ENCODE measurements around the gene CYTH4. TPM values are rescaled to one million over a fixed set of nuclear protein-coding genes. Genes with fewer than 3 reads are reported as not detected.

Gene CYTH4
- total RNA-seq, 1 experiment from 2014 or later: 3.8 TPM

- ATAC-seq: peak; percentile 67
- CTCF ChIA-PET: interaction anchor here (1.0 to 1.1 kb wide), 2 partner anchors 14 to 168 kb away, joined by 3 read pairs; no protein-coding TSS in a partner anchor
Observed at GRCh38 chr22:37303821-37304274, 21.5 kb downstream of the CYTH4 start.

GRCh38 chr22:37304595-37305343 lies 22.5 kb downstream of the CYTH4 start:
- no peaks in the 10 kb centered on the region for H4K20me1 ChIP-seq (ENCODE audit: insufficient read depth)
- peak overlapping the region; percentile 70 for H3K4me2 ChIP-seq (ENCODE audit: low read length)
- no peaks in the 10 kb centered on the region for H3K79me2 ChIP-seq (ENCODE audit: insufficient read depth, low read length)
- no peaks in the 10 kb centered on the region for H3K9me2 ChIP-seq (ENCODE audit: insufficient read depth)
- no peaks in the 10 kb centered on the region for H3K27me3 ChIP-seq (ENCODE audit: insufficient read depth, low read length)
- H3K9me3 ChIP-seq (ENCODE audit: control insufficient read depth in 1 of 2, insufficient read depth in 1 of 2, low read depth in 1 of 2, low read length in 2 of 2): no peaks in the 10 kb centered on the region
- ChIA-PET RAD21 (ENCODE audit: low non-redundant PET in 1 of 2, low total read pairs in 2 of 2, uncharacterized antibody in 2 of 2, unreplicated experiment in 2 of 2) (interaction anchor here in 1 of 2 experiments (2.0 kb wide), 1 partner anchor 13 kb away, joined by 5 read pairs; no protein-coding TSS in a partner anchor), POLR2A (no interaction called here), CTCF (interaction anchor here (0.9 to 1.6 kb wide), 4 partner anchors 12 to 167 kb away, joined by 3 read pairs; no protein-coding TSS in a partner anchor)
- H2AFZ ChIP-seq (ENCODE audit: low read depth, low read length, poor library complexity, severe bottlenecking): no peak overlapping the region
- no TSS peak for BruUV-seq (replicated peaks)
- no peak for DNase-seq (ENCODE audit: low read depth, low spot score)
- H3K4me3 ChIP-seq (replicated peaks in 1 of 2; ENCODE audit: low read depth in 1 of 2, low read length in 2 of 2): peak overlapping the region in 1 of 2 experiments; percentile 20; a peak in 2 of 4 replicates
- peak overlapping the region; percentile 72 for H3K27ac ChIP-seq (ENCODE audit: low read depth, low read length)
- TF ChIP-seq ZBTB33 (IDR thresholded peaks at IDR 0.05; ENCODE audit: extremely low read depth, insufficient replicate concordance, low read length): no peak
- 0 out of 2 replicates have a peak, but pooled peaks have one; percentile 40 for TF ChIP-seq FOSL1 (IDR thresholded peaks at IDR 0.05; ENCODE audit: low read depth)
- H3K9ac ChIP-seq (ENCODE audit: low read length): peak overlapping the region; percentile 27
- peaks cover 54 to 68% of the 10 kb centered on the region in 2 experiments for H3K4me1 ChIP-seq (ENCODE audit: control insufficient read depth in 1 of 2, insufficient read depth in 2 of 2, low read length in 2 of 2)
- intact Hi-C loops (cut with micrococcal nuclease): no loop called here
- peak; percentile 44 for ATAC-seq
- no peaks in the 10 kb centered on the region for H3K36me3 ChIP-seq (ENCODE audit: control insufficient read depth in 1 of 2, insufficient read depth in 2 of 2, low read length in 2 of 2)

More at GRCh38 chr22:37303821-37304274, 21.5 kb downstream of the CYTH4 start:
- H4K20me1 ChIP-seq (ENCODE audit: insufficient read depth): no peaks in the 10 kb centered on the region
- peak; percentile 67 for TF ChIP-seq SP1 (IDR thresholded peaks at IDR 0.05; ENCODE audit: low read depth)
- no peak for TF ChIP-seq EZH2phosphoT487 (IDR thresholded peaks at IDR 0.05; ENCODE audit: borderline replicate concordance)
- peak; percentile 84 for TF ChIP-seq MAX (IDR thresholded peaks at IDR 0.05)
- no peak for TF ChIP-seq EGR1 (IDR thresholded peaks at IDR 0.05; ENCODE audit: low read depth)
- no peak for TF ChIP-seq ZNF274 (IDR thresholded peaks at IDR 0.05; ENCODE audit: low read depth, low read length)
- TF ChIP-seq FOSL1 (IDR thresholded peaks at IDR 0.05; ENCODE audit: low read depth): peak; percentile 75; the same call in 1 of the 2 replicates
- peak; percentile 45; the same call in 1 of the 2 replicates for TF ChIP-seq POLR2AphosphoS5 (IDR thresholded peaks at IDR 0.05; ENCODE audit: low read depth, low read length)
- TF ChIP-seq JUND (IDR thresholded peaks at IDR 0.05): peak; percentile 72; the same call in 1 of the 2 replicates
- TF ChIP-seq RAD21 (IDR thresholded peaks at IDR 0.05; ENCODE audit: low read depth): no peak
- no peaks in the 10 kb centered on the region for H3K9me3 ChIP-seq (ENCODE audit: control insufficient read depth in 1 of 2, insufficient read depth in 1 of 2, low read depth in 1 of 2, low read length in 2 of 2)
- no TSS peak for BruUV-seq (replicated peaks)
- peaks cover 51 to 61% of the 10 kb centered on the region in 2 experiments for H3K4me1 ChIP-seq (ENCODE audit: control insufficient read depth in 1 of 2, insufficient read depth in 2 of 2, low read length in 2 of 2)
- intact Hi-C loops (cut with micrococcal nuclease): no loop called here
- H3K27me3 ChIP-seq (ENCODE audit: insufficient read depth, low read length): no peaks in the 10 kb centered on the region
- H2AFZ ChIP-seq (ENCODE audit: low read depth, low read length, poor library complexity, severe bottlenecking): no peak overlapping the region
- H3K9ac ChIP-seq (ENCODE audit: low read length): peak overlapping the region; percentile 27
- H3K79me2 ChIP-seq (ENCODE audit: insufficient read depth, low read length): no peaks in the 10 kb centered on the region
- H3K9me2 ChIP-seq (ENCODE audit: insufficient read depth): no peaks in the 10 kb centered on the region
- H3K4me3 ChIP-seq (replicated peaks in 1 of 2; ENCODE audit: low read depth in 1 of 2, low read length in 2 of 2): peak overlapping the region in 1 of 2 experiments; percentile 20; a peak in 2 of 4 replicates
- ChIA-PET RAD21 (ENCODE audit: low non-redundant PET in 1 of 2, low total read pairs in 2 of 2, uncharacterized antibody in 2 of 2, unreplicated experiment in 2 of 2) (no interaction called here), POLR2A (interaction anchor here (0.5 kb wide), 1 partner anchor 179 kb away, joined by 3 read pairs; no protein-coding TSS in a partner anchor)
- H3K27ac ChIP-seq (ENCODE audit: low read depth, low read length): peak overlapping the region; percentile 72
- DNase-seq (ENCODE audit: low read depth, low spot score): peak; percentile 42
- no peaks in the 10 kb centered on the region for H3K36me3 ChIP-seq (ENCODE audit: control insufficient read depth in 1 of 2, insufficient read depth in 2 of 2, low read length in 2 of 2)
- H3K4me2 ChIP-seq (ENCODE audit: low read length): peak overlapping the region; percentile 70

All from HCT116 (cell line).